Large intestine (tissue), 12 donors: ENCODE data around the gene HLCS. TPM values are rescaled to one million over a fixed set of nuclear protein-coding genes. Genes with fewer than 3 reads are reported as not detected.
"Not testable (repeated sequence)": the region's sequence is repeated elsewhere in the genome, so short reads cannot be mapped to it uniquely, and the experiment has no call there.

Experiments used
- DNase-seq, 2 donors: peaks; one replicate each; pipeline versions ENCODE4 v3.0.0 to v3.0.0-alpha.2; 2013
- H3K27ac ChIP-seq: one replicate; pipeline ENCODE4 v1.5.1; 2013; ENCODE audit warnings: low read length
- H3K27me3 ChIP-seq: 2 replicates; pipeline ENCODE4 v1.6.1; 2013; ENCODE audit warnings: low read length; ENCODE audit not compliant: control insufficient read depth, insufficient read depth
- H3K36me3 ChIP-seq: 2 replicates; pipeline ENCODE4 v1.6.1; 2013; ENCODE audit warnings: low read length; ENCODE audit not compliant: control insufficient read depth, insufficient read depth
- H3K4me1 ChIP-seq: one replicate; pipeline ENCODE4 v1.6.1; 2013; ENCODE audit warnings: low read length; ENCODE audit not compliant: control insufficient read depth, insufficient read depth
- H3K4me3 ChIP-seq: one replicate; pipeline ENCODE4 v1.5.1; 2013; ENCODE audit warnings: low read length
- H3K9me3 ChIP-seq: one replicate; pipeline ENCODE4 v1.6.1; 2013; ENCODE audit warnings: mild to moderate bottlenecking, low read depth, low read length, moderate library complexity; ENCODE audit not compliant: control insufficient read depth
- WGBS: methylation state at CpG from one replicate; pipeline ENCODE4 v1.1.5; 2013; ENCODE audit warnings: low lambda C conversion rate; ENCODE audit not compliant: insufficient coverage; 5-methylcytosine and 5-hydroxymethylcytosine counted together
- long read RNA-seq, 11 donors: transcript quantifications; one replicate each; lab custom pipeline, GENCODE V29; 2026
- polyA plus RNA-seq: library from polyadenylated mRNA; unstranded; fragments of 120-200 nt; gene quantifications from one replicate; pipeline ENCODE4 v1.2.1, GENCODE V29; 2013

HLCS gene
- 12.5 TPM for polyA plus RNA-seq
- long read RNA-seq, donor 1, partial matches to known transcripts: 0 of 1 reads
- long read RNA-seq, donor 1, other reads (novel, unspliced or antisense): 0 of 1 reads
- long read RNA-seq, donor 2: 0 reads
- long read RNA-seq, donor 3, partial matches to known transcripts: 0 of 1 reads
- long read RNA-seq, donor 3, other reads (novel, unspliced or antisense): 0 of 1 reads
- long read RNA-seq, donor 4: 0 reads
- long read RNA-seq, donor 5: 0 reads
- long read RNA-seq, donor 6: 0 reads
- long read RNA-seq, donor 7: 0 reads
- long read RNA-seq, donor 8, partial matches to known transcripts: 519 of 519 reads
- long read RNA-seq, donor 8, other reads (novel, unspliced or antisense): 0 of 519 reads
- long read RNA-seq, donor 9: 0 reads
- long read RNA-seq, donor 10, partial matches to known transcripts: 0 of 1 reads
- long read RNA-seq, donor 10, other reads (novel, unspliced or antisense): 0 of 1 reads
- long read RNA-seq, donor 11: 0 reads

- Histone ChIP-seq H3K36me3 (peaks cover under 1% of the 10 kb centered on the region), H3K4me1 (no peaks in the 10 kb centered on the region), H3K27me3 (no peaks in the 10 kb centered on the region), H3K4me3 (peak within 1 kb of the TSS; percentile 66), H3K27ac (peak within 1 kb of the TSS; percentile 61), H3K9me3 (no peaks in the 10 kb centered on the region)
- peak; percentile 72 to 87 for DNase-seq
- WGBS: no CpG with 5 or more reads among the region's 101 CpGs
Observed at GRCh38 chr21:36966066-36966820, at the start of gene HLCS. HLCS (minus strand) TSS chr21:36966669; CDS start chr21:36966638, 31 bp downstream.

- Histone ChIP-seq H3K36me3 (no peaks in the 10 kb centered on the region), H3K4me3 (peak overlapping the region; percentile 29), H3K27ac (no peak overlapping the region), H3K4me1 (peaks cover 8% of the 10 kb centered on the region), H3K9me3 (peaks cover 10% of the 10 kb centered on the region), H3K27me3 (peaks cover 38% of the 10 kb centered on the region)
- WGBS: 6% methylated on average over 3 of the region's 30 CpGs
- DNase-seq: peak; percentile 77 to 86
Observed at GRCh38 chr21:37009740-37010341, 43.4 kb upstream of the HLCS start.

- Histone ChIP-seq H3K36me3 (no peaks in the 10 kb centered on the region), H3K27ac (no peak overlapping the region), H3K4me3 (no peak overlapping the region), H3K4me1 (peaks cover 8% of the 10 kb centered on the region), H3K9me3 (peaks cover 10% of the 10 kb centered on the region), H3K27me3 (peaks cover 41% of the 10 kb centered on the region)
- no CpG with 5 or more reads among the region's 12 CpGs for WGBS
- no peak for DNase-seq
Observed at GRCh38 chr21:37008724-37009123, 42.3 kb upstream of the HLCS start.

- no peaks in the 10 kb centered on the region for H3K36me3 ChIP-seq
- H3K4me1 ChIP-seq: peaks cover 8% of the 10 kb centered on the region
- DNase-seq: peak in 1 of 2 donors; percentile 30
- H3K27ac ChIP-seq: no peak within 1 kb of the TSS
- H3K27me3 ChIP-seq: peaks cover 41% of the 10 kb centered on the region
- peaks cover 10% of the 10 kb centered on the region for H3K9me3 ChIP-seq
- WGBS: no CpG with 5 or more reads among the region's 87 CpGs
- H3K4me3 ChIP-seq: peak within 1 kb of the TSS; percentile 18
Observed at GRCh38 chr21:37006486-37007291, 40.2 kb upstream of the HLCS start, which contains the start of gene RIPPLY3. RIPPLY3 (plus strand) TSS chr21:37006702; CDS start chr21:37006773, 71 bp downstream.

- Histone ChIP-seq H3K4me1 (peaks cover 8% of the 10 kb centered on the region), H3K4me3 (peak overlapping the region; percentile 18), H3K27ac (no peak overlapping the region), H3K36me3 (no peaks in the 10 kb centered on the region), H3K9me3 (peaks cover 10% of the 10 kb centered on the region), H3K27me3 (peaks cover 41% of the 10 kb centered on the region)
- peak in 1 of 2 donors; percentile 24 for DNase-seq
- WGBS: 0% methylated on average over 3 of the region's 76 CpGs
Observed at GRCh38 chr21:37005548-37006485, 39.3 kb upstream of the HLCS start.

GRCh38 chr21:37003917-37004316 lies 37.4 kb upstream of the HLCS start:
- no CpG with 5 or more reads among the region's 3 CpGs for WGBS
- H3K36me3 ChIP-seq, H3K27ac ChIP-seq, DNase-seq, H3K4me3 ChIP-seq, H3K4me1 ChIP-seq: not testable (repeated sequence)
- Histone ChIP-seq H3K27me3 (peaks cover 41% of the 10 kb centered on the region), H3K9me3 (peaks cover 10% of the 10 kb centered on the region)

GRCh38 chr21:37002851-37003250 lies 36.4 kb upstream of the HLCS start:
- no CpG with 5 or more reads among the region's 12 CpGs for WGBS
- Histone ChIP-seq H3K9me3 (peaks cover 10% of the 10 kb centered on the region), H3K27me3 (peaks cover 31% of the 10 kb centered on the region)
- DNase-seq, H3K4me3 ChIP-seq, H3K4me1 ChIP-seq, H3K36me3 ChIP-seq, H3K27ac ChIP-seq: not testable (repeated sequence)

GRCh38 chr21:37001441-37001840 lies 35.0 kb upstream of the HLCS start:
- Histone ChIP-seq H3K9me3 (peaks cover 10% of the 10 kb centered on the region), H3K36me3 (no peaks in the 10 kb centered on the region), H3K4me1 (peaks cover 4% of the 10 kb centered on the region), H3K27ac (no peak overlapping the region), H3K4me3 (no peak overlapping the region), H3K27me3 (peaks cover 19% of the 10 kb centered on the region)
- DNase-seq: no peak
- 57% methylated on average over 1 of the region's 3 CpGs for WGBS

- H3K27me3 ChIP-seq: peaks cover 8% of the 10 kb centered on the region
- WGBS: no CpG with 5 or more reads among the region's 4 CpGs
Observed at GRCh38 chr21:37000381-37000780, 33.9 kb upstream of the HLCS start.

More at GRCh38 chr21:37000381-37000780, 33.9 kb upstream of the HLCS start:
- H3K4me3 ChIP-seq: no peak overlapping the region
- H3K4me1 ChIP-seq: no peaks in the 10 kb centered on the region
- DNase-seq: no peak
- H3K36me3 ChIP-seq: no peaks in the 10 kb centered on the region
- H3K27ac ChIP-seq: no peak overlapping the region
- H3K9me3 ChIP-seq: no peaks in the 10 kb centered on the region
